Measurements from ENCODE around the gene TLR8.
"Not testable (repeated sequence)": the region's sequence is repeated elsewhere in the genome, so short reads cannot be mapped to it uniquely, and the experiment has no call there.

The TLR8 gene

GRCh38 chrX:12929701-12930100 lies 23.3 kb downstream of the TLR8 start:
- TF ChIP-seq CTCF (IDR thresholded peaks at IDR 0.05; ENCODE audit: low read depth, low read length): no peak
- no peak overlapping the region for H3K4me3 ChIP-seq (ENCODE audit: low read depth, low read length)

- no peak for TF ChIP-seq CTCF (IDR thresholded peaks at IDR 0.05; ENCODE audit: low read depth, low read length)
- no peak overlapping the region for H3K4me3 ChIP-seq (ENCODE audit: low read depth, low read length)
Measured at GRCh38 chrX:12930150-12930549, 23.7 kb downstream of the TLR8 start.

- no peak overlapping the region for H3K4me3 ChIP-seq (ENCODE audit: low read depth, low read length)
- TF ChIP-seq CTCF (IDR thresholded peaks at IDR 0.05; ENCODE audit: low read depth, low read length): no peak
Measured at GRCh38 chrX:12932244-12932643, 25.8 kb downstream of the TLR8 start.

GRCh38 chrX:12934850-12935249 lies 28.4 kb downstream of the TLR8 start:
- no peak overlapping the region for H3K4me3 ChIP-seq (ENCODE audit: low read depth, low read length)
- TF ChIP-seq CTCF (IDR thresholded peaks at IDR 0.05; ENCODE audit: low read depth, low read length): no peak

GRCh38 chrX:12936947-12937346 lies 30.5 kb downstream of the TLR8 start:
- no peak overlapping the region for H3K4me3 ChIP-seq (ENCODE audit: low read depth, low read length)
- TF ChIP-seq CTCF (IDR thresholded peaks at IDR 0.05; ENCODE audit: low read depth, low read length): no peak

GRCh38 chrX:12940471-12940870 lies 34.1 kb downstream of the TLR8 start:
- not testable (repeated sequence) for H3K4me3 ChIP-seq (ENCODE audit: low read depth, low read length)

- H3K4me3 ChIP-seq (ENCODE audit: low read depth, low read length): not testable (repeated sequence)
Measured at GRCh38 chrX:12943592-12943991, 37.2 kb downstream of the TLR8 start.

GRCh38 chrX:12944452-12944851 lies 38.0 kb downstream of the TLR8 start:
- H3K4me3 ChIP-seq (ENCODE audit: low read depth, low read length): not testable (repeated sequence)

- no peak overlapping the region for H3K4me3 ChIP-seq (ENCODE audit: low read depth, low read length)
- TF ChIP-seq CTCF (IDR thresholded peaks at IDR 0.05; ENCODE audit: low read depth, low read length): no peak
Measured at GRCh38 chrX:12945494-12945893, 39.1 kb downstream of the TLR8 start.
